GM10266 (cell line): ENCODE measurements around the gene PRMT7.

Source experiments
- DNase-seq: peaks from one replicate; pipeline ENCODE4 v3.0.0; 2012; ENCODE audit errors: extremely low spot score
- CTCF ChIP-seq: IDR thresholded peaks from 2 replicates; pipeline ENCODE4 v1.5.1; 2012; ENCODE audit warnings: mild to moderate bottlenecking, low read depth; ENCODE audit not compliant: control insufficient read depth, insufficient read depth; ENCODE audit errors: missing control alignments

PRMT7 gene

GRCh38 chr16:68377667-68378393, 67.0 kb downstream of the PRMT7 start:
- DNase-seq, result no peak
- TF ChIP-seq CTCF, result no peak

- no peak for TF ChIP-seq CTCF
- DNase-seq, result no peak
Measured at GRCh38 chr16:68378436-68379415, 67.9 kb downstream of the PRMT7 start.

- no peak for DNase-seq
Measured at GRCh38 chr16:68379472-68380347, 68.9 kb downstream of the PRMT7 start.

GRCh38 chr16:68380348-68380670, 69.5 kb downstream of the PRMT7 start:
- no peak for TF ChIP-seq CTCF
- DNase-seq, result no peak

More at GRCh38 chr16:68379472-68380347, 68.9 kb downstream of the PRMT7 start:
- TF ChIP-seq CTCF, result no peak

- no peak for DNase-seq
- no peak for TF ChIP-seq CTCF
Measured at GRCh38 chr16:68380676-68381362, 70.0 kb downstream of the PRMT7 start.

- no peak for TF ChIP-seq CTCF
- no peak for DNase-seq
Measured at GRCh38 chr16:68381363-68381724, 70.5 kb downstream of the PRMT7 start.
